GM12872 (cell line): ENCODE results near the gene SPAG9.

Source experiments
- CTCF ChIP-seq: IDR thresholded peaks from 3 replicates; pipeline ENCODE4 v1.5.1; 2011; ENCODE audit warnings: low read depth, mild to moderate bottlenecking, low read length, moderate library complexity; ENCODE audit not compliant: insufficient read depth

SPAG9 gene

GRCh38 chr17:50918071-50918932, 202.4 kb downstream of the SPAG9 start:
- TF ChIP-seq CTCF: no peak

- TF ChIP-seq CTCF: no peak
Measured at GRCh38 chr17:50917418-50917743, 203.3 kb downstream of the SPAG9 start.

- TF ChIP-seq CTCF: no peak
Measured at GRCh38 chr17:50916708-50917417, 203.8 kb downstream of the SPAG9 start.

- no peak for TF ChIP-seq CTCF
Measured at GRCh38 chr17:50916026-50916707, 204.5 kb downstream of the SPAG9 start.

- TF ChIP-seq CTCF: no peak
Measured at GRCh38 chr17:50914505-50915063, 206.1 kb downstream of the SPAG9 start.

GRCh38 chr17:50913120-50913519, 207.5 kb downstream of the SPAG9 start:
- TF ChIP-seq CTCF: no peak
